Activated CD8-positive, alpha-beta memory T cell treated with anti-CD3 and anti-CD28 coated beads, Interleukin-2, amount 50 U/mL, for 1 hour (primary cell): Measurements from ENCODE around the gene PSMG4.
"Not testable (repeated sequence)": the region's sequence is repeated elsewhere in the genome, so short reads cannot be mapped to it uniquely, and the experiment has no call there.

Experiments
- DNase-seq: peaks from one replicate; pipeline ENCODE4 v3.0.0-alpha.2; 2020; ENCODE audit errors: extremely low read depth

Gene PSMG4

GRCh38 chr6:3230256-3230882 lies 28.4 kb upstream of the PSMG4 start:
- DNase-seq: no peak

GRCh38 chr6:3230900-3231246 lies 27.9 kb upstream of the PSMG4 start:
- no peak for DNase-seq

GRCh38 chr6:3231247-3232016 lies 27.3 kb upstream of the PSMG4 start:
- DNase-seq: no peak

GRCh38 chr6:3232017-3232945 lies 26.5 kb upstream of the PSMG4 start:
- DNase-seq: no peak

GRCh38 chr6:3233321-3233720 lies 25.4 kb upstream of the PSMG4 start:
- no peak for DNase-seq

GRCh38 chr6:3233904-3234303 lies 24.8 kb upstream of the PSMG4 start:
- DNase-seq: no peak

- no peak for DNase-seq
Measured at GRCh38 chr6:3235486-3235885, 23.3 kb upstream of the PSMG4 start.

- no peak for DNase-seq
Measured at GRCh38 chr6:3236005-3236404, 22.7 kb upstream of the PSMG4 start.

GRCh38 chr6:3237761-3238662 lies 20.7 kb upstream of the PSMG4 start:
- DNase-seq: no peak

- DNase-seq: no peak
Measured at GRCh38 chr6:3239110-3239830, 19.5 kb upstream of the PSMG4 start.

GRCh38 chr6:3240595-3240994 lies 18.2 kb upstream of the PSMG4 start:
- no peak for DNase-seq

GRCh38 chr6:3241745-3242144 lies 17.0 kb upstream of the PSMG4 start:
- DNase-seq: not testable (repeated sequence)

- no peak for DNase-seq
Measured at GRCh38 chr6:3242768-3243167, 16.0 kb upstream of the PSMG4 start.

- no peak for DNase-seq
Measured at GRCh38 chr6:3244003-3244831, 14.5 kb upstream of the PSMG4 start.

GRCh38 chr6:3244832-3245161 lies 13.9 kb upstream of the PSMG4 start:
- not testable (repeated sequence) for DNase-seq

GRCh38 chr6:3245216-3245615 lies 13.5 kb upstream of the PSMG4 start:
- no peak for DNase-seq

GRCh38 chr6:3247255-3248146 lies 11.2 kb upstream of the PSMG4 start:
- DNase-seq: no peak

- no peak for DNase-seq
Measured at GRCh38 chr6:3249821-3250220, 8.9 kb upstream of the PSMG4 start.

GRCh38 chr6:3250231-3250675 lies 8.5 kb upstream of the PSMG4 start:
- no peak for DNase-seq
